GM19025 (cell line): ENCODE measurements around the gene CHKA.

Experiments
- ATAC-seq: cut with Tn5 transposase; IDR thresholded peaks from one replicate; pipeline ENCODE4 v1.9.1; 2021; ENCODE audit warnings: mild to moderate bottlenecking, low read depth, moderate library complexity; ENCODE audit not compliant: unreplicated experiment

CHKA gene

GRCh38 chr11:68143310-68143689 is 22.1 kb upstream of the CHKA start:
- ATAC-seq = no peak

GRCh38 chr11:68142441-68143309 is 21.5 kb upstream of the CHKA start:
- ATAC-seq = no peak

GRCh38 chr11:68142028-68142412 is 20.8 kb upstream of the CHKA start:
- no peak for ATAC-seq

- no peak for ATAC-seq
Measured at GRCh38 chr11:68141246-68142027, 20.2 kb upstream of the CHKA start.

- no peak for ATAC-seq
Measured at GRCh38 chr11:68140496-68141245, 19.5 kb upstream of the CHKA start.

GRCh38 chr11:68138237-68138636 is 17.0 kb upstream of the CHKA start:
- ATAC-seq = no peak

GRCh38 chr11:68137833-68138232 is 16.6 kb upstream of the CHKA start:
- ATAC-seq = no peak

- no peak for ATAC-seq
Measured at GRCh38 chr11:68136866-68137265, 15.7 kb upstream of the CHKA start.

- ATAC-seq = no peak
Measured at GRCh38 chr11:68135161-68135560, 14.0 kb upstream of the CHKA start.

- ATAC-seq = no peak
Measured at GRCh38 chr11:68133761-68134160, 12.6 kb upstream of the CHKA start.

- ATAC-seq = no peak
Measured at GRCh38 chr11:68130121-68130520, 8.9 kb upstream of the CHKA start.

GRCh38 chr11:68128682-68129327 is 7.6 kb upstream of the CHKA start:
- no peak for ATAC-seq

- ATAC-seq = no peak
Measured at GRCh38 chr11:68127714-68128681, 6.8 kb upstream of the CHKA start.

GRCh38 chr11:68125164-68125563 is 4.0 kb upstream of the CHKA start:
- ATAC-seq = no peak

- ATAC-seq = no peak
Measured at GRCh38 chr11:68122936-68123539, 1.9 kb upstream of the CHKA start.

- ATAC-seq = peak; percentile 9
Measured at GRCh38 chr11:68120273-68121066, 718 bp downstream of the CHKA start.

GRCh38 chr11:68118706-68119448 is 2.3 kb downstream of the CHKA start:
- no peak for ATAC-seq
